ENCODE measurements around the gene RABGAP1L. TPM values are rescaled to one million over a fixed set of nuclear protein-coding genes. Genes with fewer than 3 reads are reported as not detected.
"Not testable (repeated sequence)": the region's sequence is repeated elsewhere in the genome, so short reads cannot be mapped to it uniquely, and the experiment has no call there.

RABGAP1L gene
- total and polyA plus RNA-seq, 4 donors = 4.8 to 53.5 (median 18.8) TPM

- no peak overlapping the region for H3K9ac ChIP-seq (ENCODE audit: low read depth in 1 of 2, low read length in 2 of 2)
- WGBS = 99% methylated on average over 1 of the region's 1 CpG
- H3K4me3 ChIP-seq (ENCODE audit: low read depth in 1 of 3, low read length in 3 of 3) = no peak overlapping the region
- H3K9me3 ChIP-seq (ENCODE audit: control insufficient read depth in 4 of 4, low read length in 3 of 4) = no peaks in the 10 kb centered on the region
- H3K27me3 ChIP-seq (ENCODE audit: control insufficient read depth in 4 of 4, insufficient read depth in 4 of 4, low read length in 3 of 4) = no peaks in the 10 kb centered on the region
- TF ChIP-seq HNF4A (conservative IDR thresholded peaks at IDR 0.05) = no peak
- no peak for TF ChIP-seq TAF1 (conservative IDR thresholded peaks at IDR 0.05)
- no peak for TF ChIP-seq RXRA (IDR thresholded peaks at IDR 0.05)
- no peak for TF ChIP-seq FOXA2 (IDR thresholded peaks at IDR 0.05)
- no peak for TF ChIP-seq HNF4G (IDR thresholded peaks at IDR 0.05)
- TF ChIP-seq, protein P1, sequence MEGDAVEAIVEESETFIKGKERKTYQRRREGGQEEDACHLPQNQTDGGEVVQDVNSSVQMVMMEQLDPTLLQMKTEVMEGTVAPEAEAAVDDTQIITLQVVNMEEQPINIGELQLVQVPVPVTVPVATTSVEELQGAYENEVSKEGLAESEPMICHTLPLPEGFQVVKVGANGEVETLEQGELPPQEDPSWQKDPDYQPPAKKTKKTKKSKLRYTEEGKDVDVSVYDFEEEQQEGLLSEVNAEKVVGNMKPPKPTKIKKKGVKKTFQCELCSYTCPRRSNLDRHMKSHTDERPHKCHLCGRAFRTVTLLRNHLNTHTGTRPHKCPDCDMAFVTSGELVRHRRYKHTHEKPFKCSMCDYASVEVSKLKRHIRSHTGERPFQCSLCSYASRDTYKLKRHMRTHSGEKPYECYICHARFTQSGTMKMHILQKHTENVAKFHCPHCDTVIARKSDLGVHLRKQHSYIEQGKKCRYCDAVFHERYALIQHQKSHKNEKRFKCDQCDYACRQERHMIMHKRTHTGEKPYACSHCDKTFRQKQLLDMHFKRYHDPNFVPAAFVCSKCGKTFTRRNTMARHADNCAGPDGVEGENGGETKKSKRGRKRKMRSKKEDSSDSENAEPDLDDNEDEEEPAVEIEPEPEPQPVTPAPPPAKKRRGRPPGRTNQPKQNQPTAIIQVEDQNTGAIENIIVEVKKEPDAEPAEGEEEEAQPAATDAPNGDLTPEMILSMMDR (IDR thresholded peaks at IDR 0.05; ENCODE audit: low read depth, low read length, missing input control) = no peak
- TF ChIP-seq, protein P2, sequence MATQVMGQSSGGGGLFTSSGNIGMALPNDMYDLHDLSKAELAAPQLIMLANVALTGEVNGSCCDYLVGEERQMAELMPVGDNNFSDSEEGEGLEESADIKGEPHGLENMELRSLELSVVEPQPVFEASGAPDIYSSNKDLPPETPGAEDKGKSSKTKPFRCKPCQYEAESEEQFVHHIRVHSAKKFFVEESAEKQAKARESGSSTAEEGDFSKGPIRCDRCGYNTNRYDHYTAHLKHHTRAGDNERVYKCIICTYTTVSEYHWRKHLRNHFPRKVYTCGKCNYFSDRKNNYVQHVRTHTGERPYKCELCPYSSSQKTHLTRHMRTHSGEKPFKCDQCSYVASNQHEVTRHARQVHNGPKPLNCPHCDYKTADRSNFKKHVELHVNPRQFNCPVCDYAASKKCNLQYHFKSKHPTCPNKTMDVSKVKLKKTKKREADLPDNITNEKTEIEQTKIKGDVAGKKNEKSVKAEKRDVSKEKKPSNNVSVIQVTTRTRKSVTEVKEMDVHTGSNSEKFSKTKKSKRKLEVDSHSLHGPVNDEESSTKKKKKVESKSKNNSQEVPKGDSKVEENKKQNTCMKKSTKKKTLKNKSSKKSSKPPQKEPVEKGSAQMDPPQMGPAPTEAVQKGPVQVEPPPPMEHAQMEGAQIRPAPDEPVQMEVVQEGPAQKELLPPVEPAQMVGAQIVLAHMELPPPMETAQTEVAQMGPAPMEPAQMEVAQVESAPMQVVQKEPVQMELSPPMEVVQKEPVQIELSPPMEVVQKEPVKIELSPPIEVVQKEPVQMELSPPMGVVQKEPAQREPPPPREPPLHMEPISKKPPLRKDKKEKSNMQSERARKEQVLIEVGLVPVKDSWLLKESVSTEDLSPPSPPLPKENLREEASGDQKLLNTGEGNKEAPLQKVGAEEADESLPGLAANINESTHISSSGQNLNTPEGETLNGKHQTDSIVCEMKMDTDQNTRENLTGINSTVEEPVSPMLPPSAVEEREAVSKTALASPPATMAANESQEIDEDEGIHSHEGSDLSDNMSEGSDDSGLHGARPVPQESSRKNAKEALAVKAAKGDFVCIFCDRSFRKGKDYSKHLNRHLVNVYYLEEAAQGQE (IDR thresholded peaks at IDR 0.05) = no peak
- TF ChIP-seq ATF3 (IDR thresholded peaks at IDR 0.05) = no peak
- no peak for TF ChIP-seq NR2F2 (IDR thresholded peaks at IDR 0.05)
- H3K36me3 ChIP-seq (ENCODE audit: control insufficient read depth in 4 of 4, insufficient read depth in 3 of 4, low read depth in 1 of 4, low read length in 3 of 4) = no peaks in the 10 kb centered on the region
- no peak overlapping the region for H3K27ac ChIP-seq (ENCODE audit: low read depth in 1 of 2, low read length in 2 of 2)
- no peak for DNase-seq (ENCODE audit: low spot score)
- no peaks in the 10 kb centered on the region for H3K4me1 ChIP-seq (ENCODE audit: control insufficient read depth in 4 of 4, insufficient read depth in 4 of 4, low read length in 3 of 4)
Measured at GRCh38 chr1:174643206-174643605, 483.9 kb downstream of the RABGAP1L start.

GRCh38 chr1:174649572-174649971, 490.3 kb downstream of the RABGAP1L start:
- not testable (repeated sequence) for H3K27ac ChIP-seq (ENCODE audit: low read depth in 1 of 2, low read length in 2 of 2); H3K9me3 ChIP-seq (ENCODE audit: control insufficient read depth in 4 of 4, low read length in 3 of 4); H3K4me3 ChIP-seq (ENCODE audit: low read depth in 1 of 3, low read length in 3 of 3); H3K9ac ChIP-seq (ENCODE audit: low read depth in 1 of 2, low read length in 2 of 2); DNase-seq (ENCODE audit: low spot score); H3K4me1 ChIP-seq (ENCODE audit: control insufficient read depth in 4 of 4, insufficient read depth in 4 of 4, low read length in 3 of 4); H3K36me3 ChIP-seq (ENCODE audit: control insufficient read depth in 4 of 4, insufficient read depth in 3 of 4, low read depth in 1 of 4, low read length in 3 of 4); H3K27me3 ChIP-seq (ENCODE audit: control insufficient read depth in 4 of 4, insufficient read depth in 4 of 4, low read length in 3 of 4)
- 83% methylated on average over 2 of the region's 2 CpGs for WGBS

DNA sequence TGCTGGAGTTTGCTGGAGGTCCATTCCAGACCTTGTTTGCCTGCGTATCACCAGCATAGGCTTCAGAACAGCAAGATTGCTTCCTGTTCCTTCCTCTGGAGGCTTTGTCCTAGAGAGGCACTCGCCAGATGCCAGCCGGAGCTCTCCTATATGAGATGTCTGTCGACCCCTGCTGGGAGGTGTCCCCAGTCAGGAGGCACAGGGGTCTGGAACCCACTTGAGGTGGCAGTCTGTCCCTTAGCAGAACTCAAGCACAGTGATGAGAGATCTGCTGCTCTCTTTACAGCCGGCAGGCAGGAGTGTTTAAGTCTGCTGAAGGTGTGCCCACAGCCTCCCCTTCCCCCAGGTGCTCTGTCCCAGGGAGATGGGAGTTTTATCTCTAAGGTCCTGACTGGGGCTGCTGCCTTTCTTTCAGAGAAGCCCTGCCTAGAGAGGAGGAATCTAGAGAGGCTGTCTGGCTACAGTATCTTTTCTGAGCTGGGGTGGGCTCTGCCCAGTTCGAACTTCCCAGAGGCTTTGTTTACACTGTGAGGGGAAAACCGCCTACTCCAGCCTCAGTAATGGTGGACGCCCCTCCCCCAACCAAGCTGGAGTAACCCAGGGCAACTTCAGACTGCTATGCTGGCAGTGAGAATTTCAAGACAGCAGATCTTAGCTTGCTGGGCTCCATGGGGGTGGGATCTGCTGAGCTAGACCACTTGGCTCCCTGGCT, 493.4 kb downstream of the RABGAP1L start:
- Histone ChIP-seq H3K9ac (ENCODE audit: low read depth in 1 of 2, low read length in 2 of 2) (no peak overlapping the region), H3K36me3 (ENCODE audit: control insufficient read depth in 4 of 4, insufficient read depth in 3 of 4, low read depth in 1 of 4, low read length in 3 of 4) (no peaks in the 10 kb centered on the region), H3K4me3 (ENCODE audit: low read depth in 1 of 3, low read length in 3 of 3) (no peak overlapping the region), H3K4me1 (ENCODE audit: control insufficient read depth in 4 of 4, insufficient read depth in 4 of 4, low read length in 3 of 4) (peaks cover 0 to 5% (median 2%) of the 10 kb centered on the region in 4 donors), H3K9me3 (ENCODE audit: control insufficient read depth in 4 of 4, low read length in 3 of 4) (no peaks in the 10 kb centered on the region), H3K27ac (ENCODE audit: low read depth in 1 of 2, low read length in 2 of 2) (no peak overlapping the region), H3K27me3 (ENCODE audit: control insufficient read depth in 4 of 4, insufficient read depth in 4 of 4, low read length in 3 of 4) (no peaks in the 10 kb centered on the region)
- WGBS = 84% methylated on average over 8 of the region's 8 CpGs
- DNase-seq (ENCODE audit: low spot score) = no peak
- no peak for TF ChIP-seq GABPA (IDR thresholded peaks at IDR 0.05 in 1 of 2, conservative IDR thresholded peaks at IDR 0.05 in 1 of 2)
- TF ChIP-seq YY1 (IDR thresholded peaks at IDR 0.05) = no peak
- TF ChIP-seq, protein P3, sequence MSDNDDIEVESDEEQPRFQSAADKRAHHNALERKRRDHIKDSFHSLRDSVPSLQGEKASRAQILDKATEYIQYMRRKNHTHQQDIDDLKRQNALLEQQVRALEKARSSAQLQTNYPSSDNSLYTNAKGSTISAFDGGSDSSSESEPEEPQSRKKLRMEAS (IDR thresholded peaks at IDR 0.05) = no peak
- no peak for TF ChIP-seq RAD21 (IDR thresholded peaks at IDR 0.05)
- TF ChIP-seq JUND (IDR thresholded peaks at IDR 0.05) = no peak
- TF ChIP-seq HNF4A (conservative IDR thresholded peaks at IDR 0.05) = no peak
- TF ChIP-seq SP1 (IDR thresholded peaks at IDR 0.05) = no peak
- TF ChIP-seq, protein P2 (IDR thresholded peaks at IDR 0.05) = no peak
- TF ChIP-seq, protein P1 (IDR thresholded peaks at IDR 0.05; ENCODE audit: low read depth, low read length, missing input control) = no peak
- no peak for TF ChIP-seq TAF1 (conservative IDR thresholded peaks at IDR 0.05)
- no peak for TF ChIP-seq RXRA (IDR thresholded peaks at IDR 0.05)

All from liver (tissue), 9 donors.